K562 (cell line): Measurements from ENCODE around the gene SULT2B1. TPM values are rescaled to one million over a fixed set of nuclear protein-coding genes. Genes with fewer than 3 reads are reported as not detected.

Experiments
- EWSR1 ChIP-seq: fragments of 450-650 bp; IDR thresholded peaks from 2 replicates; pipeline ENCODE4 v1.6.1; 2018; ENCODE audit warnings: borderline replicate concordance, mild to moderate bottlenecking, low read depth, moderate library complexity; ENCODE audit not compliant: partially characterized antibody
- GABPB2 ChIP-seq: fragments of 250-450 bp; sonication (Bioruptor Pico); conservative IDR thresholded peaks from 2 replicates; pipeline ENCODE4 v1.5.1; 2021; ENCODE audit warnings: mild to moderate bottlenecking
- KLF6 ChIP-seq: fragments of 250-450 bp; sonication (Bioruptor Pico); IDR thresholded peaks from 2 replicates; pipeline ENCODE4 v1.4.0; 2020; ENCODE audit warnings: mild to moderate bottlenecking, moderate library complexity, borderline replicate concordance
- MCM2 ChIP-seq: fragments of 450-650 bp; IDR thresholded peaks from 2 replicates; pipeline ENCODE4 v1.6.1; 2017; ENCODE audit warnings: low read depth, mild to moderate bottlenecking
- NEUROD1 ChIP-seq: fragments of 150-350 bp; IDR thresholded peaks from 2 replicates; pipeline ENCODE4 v1.6.1; 2014; ENCODE audit warnings: borderline replicate concordance, low read length, low read depth; ENCODE audit not compliant: partially characterized antibody
- POLR2AphosphoS2 ChIP-seq: IDR thresholded peaks from 2 replicates; pipeline ENCODE4 v1.6.1; 2012; ENCODE audit warnings: low read length, improper control_type of control experiment
- SMARCC2 ChIP-seq: fragments of 450-650 bp; IDR thresholded peaks from 2 replicates; pipeline ENCODE4 v1.6.1; 2017; ENCODE audit warnings: antibody characterized with exemption, moderate library complexity, mild to moderate bottlenecking, low read depth
- SRSF1 ChIP-seq: fragments of 200-400 bp; formaldehyde crosslinking; IDR thresholded peaks from 2 replicates; pipeline ENCODE4 v1.6.1; 2017; ENCODE audit warnings: mild to moderate bottlenecking, low read depth, low read length, moderate library complexity
- SRSF7 ChIP-seq: fragments of 200-400 bp; formaldehyde crosslinking; optimal IDR thresholded peaks from 2 replicates; pipeline ENCODE3; 2017; ENCODE audit warnings: mild to moderate bottlenecking, low read depth, low read length
- TSC22D4 ChIP-seq: fragments of 450-650 bp; IDR thresholded peaks from 2 replicates; pipeline ENCODE4 v1.6.1; 2016; ENCODE audit warnings: missing genetic modification characterization, missing biosample characterization, control low read depth
- XRCC5 ChIP-seq: fragments of 200-400 bp; formaldehyde crosslinking; IDR thresholded peaks from 2 replicates; pipeline ENCODE4 v1.6.1; 2017; ENCODE audit warnings: low read depth, mild to moderate bottlenecking, low read length
- ZBTB17 ChIP-seq: fragments of 450-650 bp; formaldehyde crosslinking; IDR thresholded peaks from 2 replicates; pipeline ENCODE4 v1.4.0; 2020; ENCODE audit warnings: mild to moderate bottlenecking
- ZKSCAN8 ChIP-seq: fragments of 200-800 bp; sonication (Bioruptor generic); IDR thresholded peaks from 2 replicates; pipeline ENCODE4 v1.6.1; 2016; ENCODE audit warnings: missing genetic modification characterization, missing compliant biosample characterization
- ZNF589 ChIP-seq: fragments of 200-800 bp; sonication (Bioruptor generic); IDR thresholded peaks from 2 replicates; pipeline ENCODE4 v1.6.1; 2016; ENCODE audit warnings: low read depth, missing genetic modification characterization, missing compliant biosample characterization
- ZNF695 ChIP-seq: fragments of 450-650 bp; formaldehyde crosslinking; IDR thresholded peaks from 2 replicates; pipeline ENCODE4 v1.4.0; 2020; ENCODE audit warnings: mild to moderate bottlenecking, moderate library complexity
- ZNF785 ChIP-seq: fragments of 250-450 bp; sonication (Bioruptor Pico); IDR thresholded peaks from 2 replicates; pipeline ENCODE4 v1.4.0; 2020; ENCODE audit warnings: mild to moderate bottlenecking
- polyA plus RNA-seq, 8 experiments: library from polyadenylated mRNA; depleted of rRNA in 4 of 8; stranded (reverse) in 5 of 8; unstranded in 3 of 8; fragments of >200 nt; fragmentation: Nextera tagmentation in 2 of 8; fragmentation: Illumina TruSeq in 1 of 8; extraction: Ambion mirVana in 2 of 8; extraction: Trizol in 1 of 8; gene quantifications; 2 replicates each; pipeline versions ENCODE4 v1.2.1 to v1.2.3, GENCODE V29; 2011 to 2014; ENCODE audit warnings: inconsistent platforms in 1 of 8, missing spikeins in 1 of 8
- total RNA-seq, 7 experiments: library from RNA; depleted of rRNA in 6 of 7; stranded (reverse); fragments of >200 nt in 6 of 7; fragmentation: Illumina TruSeq in 2 of 7; extraction: Trizol in 2 of 7; gene quantifications; 2 replicates each; pipeline versions ENCODE4 v1.2.1 to v1.2.3, GENCODE V29; 2011 to 2021; ENCODE audit warnings: low replicate concordance in 1 of 7
- TF ChIP-seq, protein P1 (sequence below), 2 experiments: fragments of 450-650 bp in 1 of 2; sonication (generic) in 1 of 2; formaldehyde crosslinking in 1 of 2; IDR thresholded peaks; 2 replicates each; pipeline versions ENCODE4 v1.7.1 to v1.9.0; 2016 to 2022; ENCODE audit warnings: inconsistent platforms in 1 of 2, mild to moderate bottlenecking in 1 of 2, missing genetic modification reagents in 1 of 2
- TF ChIP-seq, protein P2 (sequence below): sonication (generic); formaldehyde crosslinking; IDR thresholded peaks from 2 replicates; pipeline ENCODE4 v1.8.1; 2023; ENCODE audit warnings: mild to moderate bottlenecking, missing genetic modification reagents, moderate library complexity

SULT2B1 gene
- total and polyA plus RNA-seq, 9 of the 15 experiments (the other 6 are each of a cell fraction or from before 2014, with no cell fraction given) = 0.09 to 0.62 (median 0.22) TPM; not detected in 2

DNA sequence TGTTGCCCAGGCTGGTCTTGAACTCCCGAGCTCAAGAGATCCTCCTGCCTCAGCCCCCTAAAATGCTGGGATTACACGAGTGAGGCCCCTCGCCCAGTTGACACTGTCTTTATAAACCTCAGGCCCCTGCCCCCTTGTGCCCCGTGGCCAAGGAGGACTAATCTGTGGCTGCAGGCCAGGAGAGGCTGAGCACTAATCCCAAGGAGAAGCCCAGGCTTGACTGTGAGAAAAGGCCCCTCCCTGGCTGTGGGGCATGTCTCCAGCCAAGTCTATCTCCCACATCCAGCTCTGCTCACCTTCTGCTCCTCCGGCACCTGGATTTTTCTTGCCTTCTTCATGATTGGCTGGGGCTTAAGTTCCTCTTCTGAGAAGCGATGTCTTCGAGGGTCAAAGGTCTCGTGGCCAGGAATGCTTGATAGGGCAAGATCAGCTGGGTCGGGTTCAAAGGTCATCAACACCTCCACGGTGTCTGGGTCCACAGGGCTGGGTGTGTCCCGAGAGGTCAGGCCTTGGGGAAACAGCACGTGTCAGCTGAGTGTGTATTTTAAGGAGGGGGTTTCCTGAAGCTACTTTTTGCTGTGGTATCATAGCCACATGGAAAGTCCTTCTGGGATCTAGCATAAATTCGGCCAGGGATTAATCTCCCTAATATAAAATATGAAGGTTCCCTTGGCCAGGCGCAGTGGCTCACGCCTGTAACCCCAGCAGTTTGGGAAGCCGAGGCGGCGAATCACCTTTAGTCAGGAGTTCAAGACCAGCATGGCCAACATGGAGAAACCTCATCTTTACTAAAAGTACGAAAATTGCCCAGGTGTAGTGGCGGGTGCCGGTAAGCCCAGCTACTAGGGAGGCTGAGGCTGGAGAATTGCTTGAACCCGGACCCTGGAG, 81.4 kb downstream of the SULT2B1 start (continued):
- TF ChIP-seq, protein P1, sequence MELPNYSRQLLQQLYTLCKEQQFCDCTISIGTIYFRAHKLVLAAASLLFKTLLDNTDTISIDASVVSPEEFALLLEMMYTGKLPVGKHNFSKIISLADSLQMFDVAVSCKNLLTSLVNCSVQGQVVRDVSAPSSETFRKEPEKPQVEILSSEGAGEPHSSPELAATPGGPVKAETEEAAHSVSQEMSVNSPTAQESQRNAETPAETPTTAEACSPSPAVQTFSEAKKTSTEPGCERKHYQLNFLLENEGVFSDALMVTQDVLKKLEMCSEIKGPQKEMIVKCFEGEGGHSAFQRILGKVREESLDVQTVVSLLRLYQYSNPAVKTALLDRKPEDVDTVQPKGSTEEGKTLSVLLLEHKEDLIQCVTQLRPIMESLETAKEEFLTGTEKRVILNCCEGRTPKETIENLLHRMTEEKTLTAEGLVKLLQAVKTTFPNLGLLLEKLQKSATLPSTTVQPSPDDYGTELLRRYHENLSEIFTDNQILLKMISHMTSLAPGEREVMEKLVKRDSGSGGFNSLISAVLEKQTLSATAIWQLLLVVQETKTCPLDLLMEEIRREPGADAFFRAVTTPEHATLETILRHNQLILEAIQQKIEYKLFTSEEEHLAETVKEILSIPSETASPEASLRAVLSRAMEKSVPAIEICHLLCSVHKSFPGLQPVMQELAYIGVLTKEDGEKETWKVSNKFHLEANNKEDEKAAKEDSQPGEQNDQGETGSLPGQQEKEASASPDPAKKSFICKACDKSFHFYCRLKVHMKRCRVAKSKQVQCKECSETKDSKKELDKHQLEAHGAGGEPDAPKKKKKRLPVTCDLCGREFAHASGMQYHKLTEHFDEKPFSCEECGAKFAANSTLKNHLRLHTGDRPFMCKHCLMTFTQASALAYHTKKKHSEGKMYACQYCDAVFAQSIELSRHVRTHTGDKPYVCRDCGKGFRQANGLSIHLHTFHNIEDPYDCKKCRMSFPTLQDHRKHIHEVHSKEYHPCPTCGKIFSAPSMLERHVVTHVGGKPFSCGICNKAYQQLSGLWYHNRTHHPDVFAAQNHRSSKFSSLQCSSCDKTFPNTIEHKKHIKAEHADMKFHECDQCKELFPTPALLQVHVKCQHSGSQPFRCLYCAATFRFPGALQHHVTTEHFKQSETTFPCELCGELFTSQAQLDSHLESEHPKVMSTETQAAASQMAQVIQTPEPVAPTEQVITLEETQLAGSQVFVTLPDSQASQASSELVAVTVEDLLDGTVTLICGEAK (IDR thresholded peaks at IDR 0.05) = no peak
- TF ChIP-seq, protein P1 (CRISPR knock-in tag; IDR thresholded peaks at IDR 0.05) = no peak
- TF ChIP-seq KLF6 (CRISPR knock-in tag) = peak; percentile 21; the same call in 1 of the 2 replicates
- TF ChIP-seq GABPB2 (CRISPR knock-in tag) = no peak
- TF ChIP-seq SRSF7 = no peak
- no peak for TF ChIP-seq ZKSCAN8
- no peak for TF ChIP-seq NEUROD1
- TF ChIP-seq SMARCC2 = no peak
- TF ChIP-seq XRCC5 = no peak; the same call in 1 of the 2 replicates
- TF ChIP-seq, protein P2, sequence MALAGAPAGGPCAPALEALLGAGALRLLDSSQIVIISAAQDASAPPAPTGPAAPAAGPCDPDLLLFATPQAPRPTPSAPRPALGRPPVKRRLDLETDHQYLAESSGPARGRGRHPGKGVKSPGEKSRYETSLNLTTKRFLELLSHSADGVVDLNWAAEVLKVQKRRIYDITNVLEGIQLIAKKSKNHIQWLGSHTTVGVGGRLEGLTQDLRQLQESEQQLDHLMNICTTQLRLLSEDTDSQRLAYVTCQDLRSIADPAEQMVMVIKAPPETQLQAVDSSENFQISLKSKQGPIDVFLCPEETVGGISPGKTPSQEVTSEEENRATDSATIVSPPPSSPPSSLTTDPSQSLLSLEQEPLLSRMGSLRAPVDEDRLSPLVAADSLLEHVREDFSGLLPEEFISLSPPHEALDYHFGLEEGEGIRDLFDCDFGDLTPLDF (CRISPR knock-in tag) = no peak
- TF ChIP-seq ZNF785 = no peak
- no peak for TF ChIP-seq POLR2AphosphoS2
- TF ChIP-seq EWSR1 = no peak
- TF ChIP-seq ZBTB17 (CRISPR knock-in tag) = no peak
- TF ChIP-seq TSC22D4 (tag) = no peak
- no peak for TF ChIP-seq SRSF1
- TF ChIP-seq MCM2 = no peak
- no peak for TF ChIP-seq ZNF695 (CRISPR knock-in tag)
- no peak for TF ChIP-seq ZNF589
